HepG2 (cell line): ENCODE results near the gene SAMD4B. TPM values are rescaled to one million over a fixed set of nuclear protein-coding genes. Genes with fewer than 3 reads are reported as not detected.
A peak's percentile ranks its signal among the peaks of the same experiment; 100 is the strongest.

Experiments
- BCL6 ChIP-seq: IDR thresholded peaks from 2 replicates; pipeline ENCODE4 v1.6.1; 2016; ENCODE audit warnings: missing genetic modification reagents, missing compliant biosample characterization
- ETV6 ChIP-seq: sonication (generic); formaldehyde crosslinking; conservative IDR thresholded peaks from 2 replicates; pipeline ENCODE4 v1.4.0; 2020; ENCODE audit warnings: missing genetic modification reagents
- HDAC1 ChIP-seq: sonication (generic); formaldehyde crosslinking; IDR thresholded peaks from 2 replicates; pipeline ENCODE4 v1.5.1; 2020; ENCODE audit warnings: mild to moderate bottlenecking, missing genetic modification reagents
- HNF4A ChIP-seq: sonication (generic); formaldehyde crosslinking; IDR thresholded peaks from 2 replicates; pipeline ENCODE4 v1.4.0; 2020; ENCODE audit warnings: missing genetic modification reagents
- IKZF1 ChIP-seq: fragments of 450-650 bp; IDR thresholded peaks from 2 replicates; pipeline ENCODE4 v1.7.1; 2016
- MTA1 ChIP-seq: sonication (generic); formaldehyde crosslinking; IDR thresholded peaks from 2 replicates; pipeline ENCODE4 v1.4.0; 2020; ENCODE audit warnings: missing genetic modification reagents, mild to moderate bottlenecking, borderline replicate concordance
- NFE2L2 ChIP-seq: fragments of 150-350 bp; IDR thresholded peaks from 2 replicates; pipeline ENCODE4 v1.6.1; 2014; ENCODE audit warnings: low read length
- ONECUT2 ChIP-seq: sonication (generic); formaldehyde crosslinking; IDR thresholded peaks from 2 replicates; pipeline ENCODE4 v1.4.0; 2020; ENCODE audit warnings: missing genetic modification reagents
- RBM39 ChIP-seq: fragments of 200-400 bp; formaldehyde crosslinking; IDR thresholded peaks from one replicate; pipeline ENCODE4 v1.6.1; 2018; ENCODE audit warnings: antibody characterized with exemption, mild to moderate bottlenecking, low read depth, low read length; ENCODE audit not compliant: poor library complexity, severe bottlenecking
- SKI ChIP-seq: fragments of 450-650 bp; IDR thresholded peaks from one replicate; pipeline ENCODE4 v1.6.1; 2018; ENCODE audit warnings: mild to moderate bottlenecking; ENCODE audit not compliant: partially characterized antibody
- ZBTB38 ChIP-seq: sonication (generic); formaldehyde crosslinking; IDR thresholded peaks from 2 replicates; pipeline ENCODE4 v1.5.1; 2020; ENCODE audit warnings: mild to moderate bottlenecking, missing genetic modification reagents
- ZNF646 ChIP-seq: sonication (generic); formaldehyde crosslinking; IDR thresholded peaks from 2 replicates; pipeline ENCODE4 v1.9.0; 2021; ENCODE audit warnings: mild to moderate bottlenecking, missing genetic modification reagents
- polyA plus RNA-seq, 8 experiments: library from polyadenylated mRNA; depleted of rRNA in 3 of 8; stranded (reverse) in 7 of 8; unstranded in 1 of 8; fragments of >200 nt; fragmentation: Illumina TruSeq in 4 of 8; extraction: Trizol in 4 of 8; gene quantifications; 2 replicates each; pipeline versions ENCODE4 v1.2.1 to v1.2.3, GENCODE V29; 2011 to 2016; ENCODE audit warnings: low read depth in 4 of 8, missing spikeins in 1 of 8, mixed read lengths in 1 of 8; ENCODE audit not compliant: insufficient read depth in 1 of 8
- total RNA-seq, 5 experiments: library from RNA; depleted of rRNA; stranded (reverse); fragments of >200 nt; fragmentation: Illumina TruSeq; extraction: Trizol; gene quantifications; 2 replicates each; pipeline ENCODE4 v1.2.3, GENCODE V29; 2016; ENCODE audit warnings: low read depth in 1 of 5
- TF ChIP-seq, protein P1 (sequence below): sonication (generic); formaldehyde crosslinking; IDR thresholded peaks from 2 replicates; pipeline ENCODE4 v1.8.0; 2022; ENCODE audit warnings: missing genetic modification reagents, mild to moderate bottlenecking, borderline replicate concordance
- TF ChIP-seq, protein P2 (sequence below): sonication (generic); formaldehyde crosslinking; IDR thresholded peaks from 2 replicates; pipeline ENCODE4 v1.5.0; 2020; ENCODE audit warnings: mild to moderate bottlenecking, missing genetic modification reagents, borderline replicate concordance
- TF ChIP-seq, protein P3 (sequence below): IDR thresholded peaks from 2 replicates; pipeline ENCODE4 v1.6.1; 2016; ENCODE audit warnings: missing compliant biosample characterization, missing genetic modification reagents, borderline replicate concordance

The SAMD4B gene
- total and polyA plus RNA-seq, 2 of the 13 experiments (the other 11 are each of a cell fraction or from before 2014, with no cell fraction given), result 26.0 to 31.8 TPM

- TF ChIP-seq, protein P1, sequence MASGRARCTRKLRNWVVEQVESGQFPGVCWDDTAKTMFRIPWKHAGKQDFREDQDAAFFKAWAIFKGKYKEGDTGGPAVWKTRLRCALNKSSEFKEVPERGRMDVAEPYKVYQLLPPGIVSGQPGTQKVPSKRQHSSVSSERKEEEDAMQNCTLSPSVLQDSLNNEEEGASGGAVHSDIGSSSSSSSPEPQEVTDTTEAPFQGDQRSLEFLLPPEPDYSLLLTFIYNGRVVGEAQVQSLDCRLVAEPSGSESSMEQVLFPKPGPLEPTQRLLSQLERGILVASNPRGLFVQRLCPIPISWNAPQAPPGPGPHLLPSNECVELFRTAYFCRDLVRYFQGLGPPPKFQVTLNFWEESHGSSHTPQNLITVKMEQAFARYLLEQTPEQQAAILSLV (CRISPR knock-in tag), result no peak
- peak; percentile 69 for TF ChIP-seq HNF4A (CRISPR knock-in tag)
- no peak for TF ChIP-seq IKZF1
- TF ChIP-seq RBM39, result no peak
- TF ChIP-seq ZBTB38 (CRISPR knock-in tag), result 0 out of 2 replicates have a peak, but pooled peaks have one; percentile 42
- peak; percentile 37; the same call in 1 of the 2 replicates for TF ChIP-seq NFE2L2
- peak; percentile 70 for TF ChIP-seq ONECUT2
- no peak for TF ChIP-seq ZNF646 (CRISPR knock-in tag)
- TF ChIP-seq, protein P2, sequence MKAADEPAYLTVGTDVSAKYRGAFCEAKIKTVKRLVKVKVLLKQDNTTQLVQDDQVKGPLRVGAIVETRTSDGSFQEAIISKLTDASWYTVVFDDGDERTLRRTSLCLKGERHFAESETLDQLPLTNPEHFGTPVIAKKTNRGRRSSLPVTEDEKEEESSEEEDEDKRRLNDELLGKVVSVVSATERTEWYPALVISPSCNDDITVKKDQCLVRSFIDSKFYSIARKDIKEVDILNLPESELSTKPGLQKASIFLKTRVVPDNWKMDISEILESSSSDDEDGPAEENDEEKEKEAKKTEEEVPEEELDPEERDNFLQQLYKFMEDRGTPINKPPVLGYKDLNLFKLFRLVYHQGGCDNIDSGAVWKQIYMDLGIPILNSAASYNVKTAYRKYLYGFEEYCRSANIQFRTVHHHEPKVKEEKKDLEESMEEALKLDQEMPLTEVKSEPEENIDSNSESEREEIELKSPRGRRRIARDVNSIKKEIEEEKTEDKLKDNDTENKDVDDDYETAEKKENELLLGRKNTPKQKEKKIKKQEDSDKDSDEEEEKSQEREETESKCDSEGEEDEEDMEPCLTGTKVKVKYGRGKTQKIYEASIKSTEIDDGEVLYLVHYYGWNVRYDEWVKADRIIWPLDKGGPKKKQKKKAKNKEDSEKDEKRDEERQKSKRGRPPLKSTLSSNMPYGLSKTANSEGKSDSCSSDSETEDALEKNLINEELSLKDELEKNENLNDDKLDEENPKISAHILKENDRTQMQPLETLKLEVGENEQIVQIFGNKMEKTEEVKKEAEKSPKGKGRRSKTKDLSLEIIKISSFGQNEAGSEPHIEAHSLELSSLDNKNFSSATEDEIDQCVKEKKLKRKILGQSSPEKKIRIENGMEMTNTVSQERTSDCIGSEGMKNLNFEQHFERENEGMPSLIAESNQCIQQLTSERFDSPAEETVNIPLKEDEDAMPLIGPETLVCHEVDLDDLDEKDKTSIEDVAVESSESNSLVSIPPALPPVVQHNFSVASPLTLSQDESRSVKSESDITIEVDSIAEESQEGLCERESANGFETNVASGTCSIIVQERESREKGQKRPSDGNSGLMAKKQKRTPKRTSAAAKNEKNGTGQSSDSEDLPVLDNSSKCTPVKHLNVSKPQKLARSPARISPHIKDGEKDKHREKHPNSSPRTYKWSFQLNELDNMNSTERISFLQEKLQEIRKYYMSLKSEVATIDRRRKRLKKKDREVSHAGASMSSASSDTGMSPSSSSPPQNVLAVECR (CRISPR knock-in tag), result 0 out of 2 replicates have a peak, but pooled peaks have one; percentile 25
- peak; percentile 34 for TF ChIP-seq HDAC1 (CRISPR knock-in tag)
- TF ChIP-seq SKI, result peak; percentile 58
- no peak for TF ChIP-seq ETV6 (CRISPR knock-in tag)
- TF ChIP-seq MTA1, result 0 out of 2 replicates have a peak, but pooled peaks have one; percentile 57
- no peak for TF ChIP-seq BCL6 (CRISPR knock-in tag)
- TF ChIP-seq, protein P3, sequence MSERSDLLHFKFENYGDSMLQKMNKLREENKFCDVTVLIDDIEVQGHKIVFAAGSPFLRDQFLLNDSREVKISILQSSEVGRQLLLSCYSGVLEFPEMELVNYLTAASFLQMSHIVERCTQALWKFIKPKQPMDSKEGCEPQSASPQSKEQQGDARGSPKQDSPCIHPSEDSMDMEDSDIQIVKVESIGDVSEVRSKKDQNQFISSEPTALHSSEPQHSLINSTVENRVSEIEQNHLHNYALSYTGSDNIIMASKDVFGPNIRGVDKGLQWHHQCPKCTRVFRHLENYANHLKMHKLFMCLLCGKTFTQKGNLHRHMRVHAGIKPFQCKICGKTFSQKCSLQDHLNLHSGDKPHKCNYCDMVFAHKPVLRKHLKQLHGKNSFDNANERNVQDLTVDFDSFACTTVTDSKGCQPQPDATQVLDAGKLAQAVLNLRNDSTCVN (CRISPR knock-in tag), result peak; percentile 98
Measured at GRCh38 chr19:39377373-39378362, 35.4 kb downstream of the SAMD4B start (continued).
